ENCODE results near the gene LIMK1.
"Not testable (repeated sequence)": the region's sequence is repeated elsewhere in the genome, so short reads cannot be mapped to it uniquely, and the experiment has no call there.

LIMK1 gene

DNA sequence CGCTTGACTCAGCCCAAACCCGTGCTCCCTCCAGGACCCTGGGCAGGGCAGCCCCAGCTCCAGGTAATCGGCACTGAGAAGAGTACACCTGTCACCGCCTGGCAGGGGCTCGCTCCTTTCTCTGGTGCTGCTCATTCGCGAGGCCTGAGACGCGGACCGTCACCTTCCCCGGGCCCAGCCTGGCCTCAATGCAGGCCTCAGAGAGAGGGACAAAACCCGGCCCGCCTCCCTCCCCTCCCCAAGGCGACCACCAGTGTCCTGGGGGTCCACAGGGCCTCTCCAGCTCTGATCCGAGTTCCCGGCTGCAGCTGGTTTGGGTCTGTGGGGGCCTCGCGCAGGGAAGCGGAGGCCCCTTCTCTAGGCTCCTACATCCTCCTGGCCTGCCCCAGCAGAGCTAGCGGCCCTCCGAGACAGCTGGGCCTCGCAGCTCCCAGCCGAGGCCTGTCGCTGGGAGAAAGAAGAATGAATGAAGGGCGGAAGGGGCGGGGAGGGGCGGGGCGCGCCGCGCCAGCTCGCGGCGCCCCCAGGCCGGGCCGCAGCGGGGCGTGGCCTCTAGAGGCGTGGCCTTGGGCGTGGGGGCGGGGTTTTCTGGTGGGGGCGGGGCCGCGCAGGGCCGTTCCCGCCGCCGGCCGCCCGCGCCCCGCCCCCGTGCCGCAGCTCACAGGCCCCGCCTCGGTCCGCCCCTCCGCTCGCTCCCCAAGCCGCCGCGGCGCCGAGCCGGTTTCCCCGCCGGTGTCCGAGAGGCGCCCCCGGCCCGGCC is at the start of gene LIMK1:
TSS of gene LIMK1 (plus strand) at position 688 of the 760 bp plus-strand sequence. CDS start 187 bp downstream, outside the sequence.
- DNase-seq, result peak; percentile 82 to 87

DNA sequence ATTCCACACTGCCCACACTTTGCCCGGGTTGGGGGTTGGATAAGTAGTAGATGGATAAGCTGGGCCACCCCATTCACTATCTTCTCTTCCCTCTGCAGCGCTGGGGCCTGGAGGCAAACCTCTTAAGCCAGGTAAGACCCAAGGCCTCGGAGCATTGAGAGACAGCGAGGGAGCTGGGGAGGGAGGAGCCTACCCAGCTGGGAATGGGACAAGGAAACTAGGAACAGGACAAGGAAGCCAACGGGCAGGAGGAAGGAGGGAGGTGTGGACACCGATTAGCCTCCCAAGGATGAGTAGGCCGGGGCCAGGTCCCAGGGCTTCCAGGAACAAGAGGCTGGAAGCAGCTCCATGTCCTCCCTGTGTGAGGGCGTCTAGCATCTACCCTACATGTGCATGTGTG is 46.0 kb upstream of the LIMK1 start:
- DNase-seq, result no peak

DNA sequence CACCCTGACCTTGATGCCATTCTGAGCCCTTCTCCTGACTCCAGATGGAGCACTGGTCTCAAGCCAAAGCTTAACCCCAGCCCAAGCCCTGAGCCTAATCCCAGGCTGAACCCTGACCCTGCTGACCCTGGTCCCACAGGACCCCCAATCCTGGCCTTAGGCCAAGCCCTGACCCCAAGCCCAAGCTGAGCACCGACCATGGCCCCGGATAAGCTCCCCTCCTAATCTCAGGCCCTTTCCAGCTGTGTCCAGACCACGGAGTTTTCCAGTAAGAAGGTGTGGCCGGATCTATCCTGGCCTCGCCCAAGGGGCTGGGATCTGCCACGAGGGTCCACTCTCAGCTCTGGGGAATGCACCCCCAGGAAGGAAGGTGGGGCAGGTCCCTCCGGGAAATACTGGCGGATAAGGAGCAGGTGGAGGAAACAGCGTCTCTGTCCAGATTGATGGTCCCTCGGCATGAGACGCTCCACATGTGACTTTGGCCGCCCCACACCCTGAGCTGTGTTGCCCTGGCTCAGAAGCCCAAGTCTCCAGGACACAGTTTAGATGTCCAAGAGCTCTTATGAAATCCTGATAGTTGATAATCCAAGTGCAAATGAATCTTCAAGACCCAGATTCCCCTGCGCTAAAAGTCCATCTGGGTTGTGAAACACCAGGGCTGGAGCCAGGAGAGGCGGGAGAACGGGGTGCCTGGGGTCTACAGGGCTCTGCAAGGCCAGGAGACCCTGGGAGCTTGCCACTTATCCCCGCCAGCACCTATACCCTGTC is 45.2 kb upstream of the LIMK1 start:
- DNase-seq, result no peak

DNA sequence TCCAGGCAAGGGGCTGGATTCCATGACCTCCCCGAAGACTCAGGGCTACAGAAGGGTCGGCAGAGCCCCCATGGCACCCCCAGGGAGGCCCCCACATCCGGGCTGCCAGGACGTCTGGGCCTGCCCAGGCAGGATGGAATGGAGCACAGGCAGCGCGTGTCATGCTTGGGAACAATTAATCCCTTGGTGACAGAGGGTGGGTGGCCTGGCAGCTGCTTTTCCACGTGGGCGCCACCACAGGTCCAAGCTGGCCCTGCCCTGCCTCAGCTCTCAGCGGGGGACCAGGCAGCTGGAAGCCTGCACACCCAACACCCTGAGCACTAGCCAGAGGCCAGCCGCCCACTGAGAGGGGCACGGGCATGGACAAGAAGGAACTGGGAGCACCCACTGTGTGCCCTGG is 44.3 kb upstream of the LIMK1 start:
- DNase-seq, result no peak

DNA sequence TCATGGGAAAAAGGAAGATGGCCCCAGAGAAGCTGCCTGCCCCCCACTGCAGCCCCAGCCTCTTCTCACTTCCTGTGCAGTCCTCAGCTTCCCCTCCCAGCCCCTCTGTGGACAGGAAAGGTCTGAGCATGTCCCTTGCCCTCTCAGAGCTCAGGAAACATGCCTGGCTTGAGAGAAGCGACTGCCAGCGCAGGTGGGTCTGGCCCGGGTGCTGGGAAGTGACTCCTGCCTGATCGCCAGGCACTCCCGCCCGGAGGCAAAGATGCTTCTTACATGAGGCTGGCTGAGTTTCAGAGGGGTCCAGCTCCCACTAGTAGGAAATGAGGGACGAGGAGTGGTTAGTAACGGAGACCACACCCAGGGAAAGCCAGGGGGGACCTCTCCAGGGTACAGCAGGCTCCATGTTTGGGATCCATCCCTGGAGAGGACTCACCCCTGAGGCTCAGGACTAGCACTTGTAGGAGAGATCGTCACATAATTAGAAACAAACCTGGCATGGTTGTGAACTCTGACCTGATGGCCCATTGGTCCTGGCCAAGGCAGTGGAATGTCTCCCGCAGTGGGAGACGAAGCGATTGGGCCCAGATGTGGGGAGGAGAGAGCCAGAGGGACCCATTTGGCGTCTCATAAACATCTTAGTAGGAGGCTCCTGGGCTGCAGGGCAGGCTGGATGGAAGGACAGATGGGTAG is 43.4 kb upstream of the LIMK1 start:
- no peak for DNase-seq

DNA sequence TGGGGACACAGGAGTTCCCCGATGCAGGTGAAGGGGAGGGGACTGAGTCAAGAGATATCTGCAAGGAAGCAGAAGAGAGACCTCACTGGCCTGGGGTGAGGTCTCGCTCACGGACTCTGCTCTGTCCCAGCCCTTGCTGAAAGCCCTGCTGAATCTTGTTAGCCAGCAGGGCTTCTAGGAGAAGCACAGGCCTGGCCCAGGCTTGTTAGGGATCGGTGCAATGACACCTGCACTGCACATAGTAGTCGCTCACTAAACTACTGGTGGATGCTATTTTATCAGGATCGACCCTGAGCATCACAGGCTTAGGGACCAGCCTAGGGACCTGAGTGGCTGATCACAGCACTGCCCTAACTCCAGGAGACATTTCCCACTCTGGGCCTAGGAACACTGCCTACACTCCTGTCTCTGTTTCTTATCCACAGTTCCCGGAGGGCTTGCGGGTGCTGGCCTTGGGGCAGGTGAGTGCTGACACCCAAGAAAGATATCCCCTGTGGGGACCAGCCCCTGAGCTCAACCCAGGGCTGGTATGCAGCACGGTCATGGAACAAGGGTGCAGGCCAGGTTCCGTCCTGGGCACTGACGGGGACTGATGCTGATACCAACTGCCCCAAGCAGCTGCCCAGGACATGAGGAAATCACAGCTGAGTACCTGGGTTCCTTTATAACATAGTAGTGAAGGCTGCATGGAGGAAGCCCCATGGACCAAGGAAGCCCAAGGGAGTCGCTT is 42.6 kb upstream of the LIMK1 start:
- DNase-seq, result no peak

DNA sequence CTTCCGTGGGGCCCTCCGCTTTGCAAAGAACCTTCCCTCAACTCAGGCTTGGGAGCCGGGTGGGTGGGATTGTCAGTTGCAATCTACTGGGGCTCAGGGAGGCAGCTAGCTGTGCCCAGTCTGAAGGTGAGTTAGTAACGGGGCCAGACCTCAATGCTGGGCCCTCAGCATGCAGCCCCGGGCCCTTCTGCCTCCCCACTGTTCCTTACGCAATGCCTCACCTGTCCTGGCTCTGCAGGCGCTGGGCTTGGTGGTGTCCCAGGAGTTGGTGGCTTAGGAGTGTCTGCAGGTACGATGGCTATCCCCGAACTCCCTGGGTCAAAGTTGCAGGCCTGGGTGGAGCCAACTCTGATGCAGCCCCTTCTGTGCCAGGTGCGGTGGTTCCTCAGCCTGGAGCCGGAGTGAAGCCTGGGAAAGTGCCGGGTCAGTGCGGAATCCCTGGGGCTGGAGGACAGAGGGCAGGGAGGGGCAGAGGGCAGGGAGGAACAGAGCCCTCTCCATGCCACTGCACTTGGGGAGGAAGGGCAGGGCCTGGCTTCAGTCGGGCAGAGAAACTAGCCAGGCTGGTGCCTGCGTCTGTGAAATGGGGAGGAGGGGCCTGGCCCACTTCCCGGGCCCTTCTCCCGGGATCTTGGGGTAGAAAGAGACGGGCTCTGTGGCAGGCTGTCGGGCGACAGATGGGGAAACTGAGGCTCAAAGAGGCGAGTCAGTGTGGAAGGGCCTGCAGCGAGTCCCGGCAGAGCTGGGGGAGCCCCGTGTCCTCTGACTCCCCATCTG is 40.7 kb upstream of the LIMK1 start:
- DNase-seq, result no peak

DNA sequence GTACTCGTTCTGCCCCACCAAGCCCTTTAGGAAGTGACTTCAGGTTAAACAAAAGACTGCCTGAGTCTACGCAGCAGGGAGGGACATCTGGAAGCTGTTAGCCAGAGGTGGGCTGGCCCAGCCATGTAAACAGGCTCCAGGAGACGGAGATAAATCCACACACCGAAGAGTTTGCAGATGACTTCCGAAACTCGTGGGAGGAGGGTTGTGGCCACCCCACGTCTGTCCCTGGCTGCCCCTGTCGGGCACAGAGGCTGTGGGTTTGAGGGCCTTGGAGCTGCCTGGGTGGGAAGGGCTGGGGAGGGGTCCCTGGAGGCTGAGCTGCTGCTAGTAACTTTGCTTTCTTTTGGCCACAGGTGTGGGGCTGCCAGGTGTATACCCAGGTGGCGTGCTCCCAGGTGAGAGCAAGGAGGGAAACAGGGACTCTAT is 40.1 kb upstream of the LIMK1 start:
- DNase-seq, result no peak

DNA sequence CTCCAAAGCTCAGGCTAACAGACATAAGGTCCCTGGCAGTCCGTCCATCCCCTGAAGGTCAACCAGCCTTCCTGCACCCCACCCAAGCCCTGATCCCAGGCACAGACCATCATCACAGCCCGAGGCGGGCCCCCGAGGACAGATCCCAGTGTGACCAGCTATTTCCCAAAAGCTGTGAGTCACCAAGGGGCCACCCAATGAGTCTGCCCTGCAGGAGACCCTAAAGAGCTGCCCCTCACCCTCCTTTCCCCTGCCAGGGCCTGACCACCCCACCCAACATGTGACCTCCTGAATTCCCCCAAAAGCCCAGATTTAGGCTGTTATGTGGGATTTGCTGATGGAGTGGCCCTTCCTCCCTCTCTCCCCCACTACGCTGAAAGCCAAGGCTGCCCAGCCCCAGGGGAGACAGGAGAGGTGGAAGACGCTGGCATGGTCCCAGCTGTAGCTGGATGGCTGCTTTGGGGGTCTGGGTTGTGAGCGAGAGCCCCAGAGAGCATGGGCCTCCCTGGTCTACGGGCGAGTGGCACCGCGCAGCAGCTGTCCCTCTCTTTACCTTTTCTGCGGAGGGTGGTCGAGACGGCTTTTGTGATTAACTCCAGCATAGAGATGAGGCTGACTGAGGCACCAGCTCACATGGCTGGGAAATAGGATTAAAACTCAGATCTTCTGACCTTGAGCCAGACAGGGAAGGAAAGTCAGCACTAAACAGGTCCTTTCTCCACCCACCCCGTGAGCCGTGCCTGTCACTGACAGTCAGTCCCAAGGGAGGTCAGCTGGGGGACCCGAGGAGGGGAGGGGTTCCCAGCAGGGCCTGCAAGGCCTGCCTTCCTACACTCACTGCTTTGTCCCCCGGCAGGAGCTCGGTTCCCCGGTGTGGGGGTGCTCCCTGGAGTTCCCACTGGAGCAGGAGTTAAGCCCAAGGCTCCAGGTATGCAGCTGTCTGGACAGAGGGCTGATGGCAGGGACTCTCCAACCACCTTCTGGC is 38.9 kb upstream of the LIMK1 start:
- no peak for DNase-seq

DNA sequence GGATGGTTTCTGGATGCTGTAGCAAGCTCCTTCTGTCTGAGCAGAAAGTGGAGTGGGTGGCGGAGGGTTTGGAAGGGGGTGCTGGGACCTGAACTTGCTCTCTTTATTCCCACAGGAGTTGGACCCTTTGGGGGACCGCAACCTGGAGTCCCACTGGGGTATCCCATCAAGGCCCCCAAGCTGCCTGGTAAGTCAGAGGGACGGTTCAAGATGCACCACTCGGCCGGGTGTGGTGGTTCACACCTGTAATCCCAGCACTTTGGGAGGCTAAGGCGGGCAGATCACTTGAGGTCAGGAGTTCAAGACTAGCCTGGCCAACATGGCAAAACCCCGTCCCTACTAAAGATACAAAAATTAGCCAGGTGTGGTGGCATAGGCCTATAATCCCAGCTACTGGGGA is 37.0 kb upstream of the LIMK1 start:
- DNase-seq, result not testable (repeated sequence)

DNA sequence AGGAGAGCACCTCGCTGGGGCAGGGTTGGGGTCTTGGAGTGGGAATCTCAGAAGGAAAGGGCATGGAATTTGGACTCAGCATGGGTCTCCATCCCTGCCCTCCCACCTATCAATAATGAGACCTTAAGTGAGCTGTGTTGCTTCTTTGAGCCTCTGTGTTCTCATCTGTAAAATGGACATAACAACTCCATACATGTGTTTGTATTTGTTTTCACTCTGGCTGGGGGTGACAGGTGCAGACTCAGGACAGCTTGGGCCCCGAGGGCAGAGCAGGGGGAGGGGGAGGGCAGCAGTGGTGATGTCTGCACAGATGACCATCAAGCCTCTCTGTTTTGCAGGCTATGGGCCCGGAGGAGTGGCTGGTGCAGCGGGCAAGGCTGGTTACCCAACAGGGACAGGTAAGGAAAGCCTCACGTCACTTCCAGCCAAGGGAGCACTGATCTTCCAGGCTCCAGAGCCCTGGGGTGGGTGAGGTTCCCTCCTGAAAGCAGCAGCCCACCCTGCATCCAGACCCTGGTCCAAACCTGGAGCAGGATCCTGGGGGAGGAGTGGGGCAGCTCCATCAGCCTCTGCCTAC is 35.7 kb upstream of the LIMK1 start:
- DNase-seq, result no peak

DNA sequence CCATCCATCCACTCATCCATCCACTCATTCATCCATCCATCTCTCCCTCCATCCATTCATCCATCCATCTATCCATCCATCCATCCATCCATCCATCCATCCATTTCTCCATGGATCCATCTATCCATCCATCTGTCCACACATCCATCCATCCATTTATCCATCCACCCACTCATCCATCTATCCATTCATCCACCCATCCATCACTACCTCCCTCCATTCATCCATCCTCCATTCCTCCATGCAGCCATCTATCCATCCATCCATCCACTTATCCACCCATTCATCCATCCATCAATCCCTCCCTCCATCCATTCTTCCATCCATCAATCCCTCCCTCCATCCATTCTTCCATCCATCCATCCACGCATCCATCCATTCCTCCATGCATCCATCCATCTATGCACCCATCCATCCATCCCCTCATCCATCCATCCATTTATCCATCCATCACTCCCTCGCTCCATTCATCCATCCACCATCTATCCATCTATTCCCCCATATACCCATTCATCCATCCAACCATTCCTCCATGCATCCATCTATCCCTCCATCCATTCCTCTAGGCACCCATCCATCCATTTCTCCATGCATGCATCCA is 34.5 kb upstream of the LIMK1 start:
- DNase-seq, result no peak

DNA sequence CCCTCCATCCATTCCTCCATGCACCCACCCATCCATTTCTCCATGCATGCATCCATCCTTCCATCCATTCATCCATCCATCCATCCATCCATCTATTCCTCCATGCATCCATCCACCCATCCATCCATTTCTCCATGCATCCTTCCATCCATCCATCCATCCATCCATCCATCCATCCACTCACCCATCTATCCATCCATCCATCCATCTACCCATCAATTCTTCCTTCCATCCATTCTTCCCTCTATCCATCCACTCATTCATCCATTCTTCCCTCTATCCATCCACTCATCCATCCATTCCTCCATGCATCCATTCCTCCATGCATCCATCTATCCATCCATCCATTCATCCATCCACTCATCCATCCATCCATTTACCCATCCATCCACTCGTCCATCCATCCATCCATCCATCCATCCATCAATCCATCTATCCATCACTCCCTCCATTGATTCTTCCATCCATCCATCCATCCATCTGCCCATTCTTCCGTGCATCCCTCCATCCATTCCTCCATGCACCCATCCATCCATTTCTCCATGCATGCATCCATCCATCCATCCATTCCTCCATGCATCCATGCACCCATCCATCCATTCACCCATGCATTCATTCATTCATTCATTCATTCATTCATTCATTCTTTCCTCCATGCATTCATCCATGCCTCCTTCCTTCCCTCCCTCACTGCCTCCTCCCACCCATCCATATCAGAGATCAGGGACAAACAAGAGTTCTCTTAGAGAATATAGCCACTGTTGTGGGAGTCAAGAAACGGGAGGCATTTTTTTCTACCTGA is 33.4 kb upstream of the LIMK1 start:
- DNase-seq, result no peak

DNA sequence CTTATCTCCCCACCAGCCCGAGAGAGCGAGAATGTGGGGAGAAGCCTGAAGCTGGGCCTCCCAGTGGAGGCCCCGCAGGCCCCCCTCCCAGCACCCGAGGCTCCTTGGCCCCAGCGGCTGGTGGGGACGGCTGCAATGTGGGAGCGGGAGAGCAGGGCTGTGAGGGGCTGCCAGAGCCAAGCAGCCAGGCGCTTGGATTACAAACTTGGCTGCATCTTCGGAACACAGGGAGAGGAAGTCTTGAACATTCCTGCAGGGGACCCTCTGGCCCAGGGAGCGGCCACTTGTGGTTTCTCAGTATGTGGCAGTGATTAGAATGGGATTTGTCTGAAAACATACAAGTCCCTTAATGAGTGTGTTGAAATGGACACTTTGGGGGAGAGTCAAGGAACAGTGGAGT is 32.4 kb upstream of the LIMK1 start:
- DNase-seq, result no peak

DNA sequence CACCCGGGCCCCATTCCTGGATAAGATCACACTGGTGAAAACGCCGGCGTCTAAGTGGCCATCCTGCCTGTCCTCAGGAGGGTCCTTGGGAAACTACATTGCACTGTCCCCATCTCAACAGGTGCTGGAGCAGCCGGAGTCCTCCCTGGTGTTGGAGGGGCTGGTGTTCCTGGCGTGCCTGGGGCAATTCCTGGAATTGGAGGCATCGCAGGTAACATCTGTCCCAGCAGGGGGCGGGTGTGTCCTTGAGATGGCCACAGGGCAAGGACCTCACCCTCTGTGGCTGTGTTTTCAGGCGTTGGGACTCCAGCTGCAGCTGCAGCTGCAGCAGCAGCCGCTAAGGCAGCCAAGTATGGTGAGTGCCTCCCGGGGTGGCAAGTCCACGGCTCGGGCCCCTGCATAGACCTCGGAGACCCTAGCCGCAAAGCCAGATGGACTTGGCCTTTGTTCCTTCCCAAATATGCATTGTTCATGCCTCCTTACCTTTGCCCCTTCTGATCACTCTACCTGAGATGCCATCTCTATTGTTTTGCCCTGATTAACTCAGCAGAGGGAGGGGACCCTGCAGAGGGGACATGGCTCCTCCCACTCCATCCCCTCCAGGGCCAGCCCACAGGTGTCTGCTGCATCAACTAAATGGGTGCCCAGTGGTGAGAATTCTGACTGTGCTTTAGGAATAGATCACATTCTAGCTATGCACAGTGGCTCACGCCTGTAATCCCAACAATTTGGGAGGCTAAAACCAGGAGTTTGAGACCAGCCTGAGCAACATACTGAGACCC is 31.8 kb upstream of the LIMK1 start:
- DNase-seq, result no peak

DNA sequence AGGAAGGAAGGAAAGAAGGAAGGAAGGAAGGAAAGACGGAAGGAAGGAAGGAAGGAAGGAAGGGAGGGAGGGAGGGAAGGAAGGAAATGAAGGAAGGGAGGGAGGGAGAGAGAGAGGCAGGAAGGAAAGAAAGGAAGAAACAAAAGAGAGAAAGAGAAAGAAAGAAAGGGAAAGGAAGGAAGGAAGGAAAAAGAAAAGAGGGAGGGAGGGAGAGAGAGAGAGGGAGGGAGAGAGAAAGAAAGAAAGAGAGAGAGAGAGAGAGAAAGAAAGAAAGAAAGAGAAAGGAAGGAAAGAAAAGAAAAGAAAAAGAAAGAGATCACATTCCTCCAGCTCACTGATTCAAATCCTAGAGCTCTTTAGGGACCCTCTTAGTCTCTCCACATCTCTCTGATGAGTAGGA is 31.0 kb upstream of the LIMK1 start:
- DNase-seq, result no peak

DNA sequence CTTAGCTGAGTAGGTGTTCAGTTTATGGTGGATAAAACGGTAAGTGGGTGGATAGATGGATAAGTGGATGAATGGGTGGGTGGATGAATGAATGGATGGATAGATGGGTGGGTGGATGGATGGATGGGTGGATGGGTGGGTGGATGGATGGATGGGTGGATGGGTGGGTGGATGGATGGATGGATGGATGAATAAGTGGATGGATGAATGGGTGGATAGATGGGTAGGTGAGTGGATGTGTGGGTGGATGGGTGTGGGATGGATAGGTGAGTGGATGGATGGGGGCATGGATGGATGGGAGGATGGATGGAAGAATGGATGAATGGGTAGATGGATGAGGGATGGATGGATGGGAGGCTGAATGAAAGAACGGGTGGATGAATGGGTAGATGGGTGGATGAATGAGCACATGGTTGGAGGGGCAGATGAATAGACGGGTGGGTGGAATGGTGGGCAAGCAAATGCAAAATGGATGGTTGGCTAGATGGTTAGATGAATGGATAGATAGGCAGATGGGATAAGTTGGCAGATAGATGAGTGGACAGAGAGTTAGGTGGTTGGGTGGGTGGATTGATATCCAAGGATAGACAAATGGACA is 29.9 kb upstream of the LIMK1 start:
- DNase-seq, result no peak
